OCI-LY1 (cell line): ENCODE data around the gene PRR16.

Experiments
- EZH2 ChIP-seq: fragments of 200-600 bp; sonication (generic), shearing (Covaris generic); IDR thresholded peaks from 2 replicates; pipeline ENCODE4 v1.8.0; 2017; ENCODE audit warnings: borderline replicate concordance, mixed run types, mild to moderate bottlenecking, antibody characterized with exemption, low read length, moderate library complexity, mixed read lengths
- TF ChIP-seq, protein P1 (sequence below): fragments of 200-600 bp; sonication (generic), shearing (Covaris generic); IDR thresholded peaks from 2 replicates; pipeline ENCODE4 v1.5.1; 2017; ENCODE audit warnings: mild to moderate bottlenecking, antibody characterized with exemption, low read length, moderate library complexity, mixed read lengths

DNA sequence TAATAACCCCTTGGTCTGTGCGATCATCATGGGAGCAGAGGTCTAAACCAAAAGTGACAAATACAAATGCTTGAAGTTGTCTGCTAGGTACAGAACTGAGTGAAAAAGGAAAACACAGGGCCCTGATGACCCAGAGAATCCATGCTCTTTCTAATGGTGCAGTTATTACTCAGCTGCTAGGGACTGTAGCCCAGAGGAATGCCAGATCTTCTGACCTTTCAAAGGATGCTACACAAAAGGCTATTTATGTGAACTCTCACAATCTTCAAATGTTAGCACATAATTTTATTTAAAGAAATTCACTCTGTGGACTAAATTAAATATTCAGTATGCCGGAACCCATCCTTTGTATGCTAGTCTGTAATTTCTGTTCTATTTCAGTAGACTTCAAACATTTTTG lies 79.9 kb downstream of the PRR16 start:
- TF ChIP-seq, protein P1, sequence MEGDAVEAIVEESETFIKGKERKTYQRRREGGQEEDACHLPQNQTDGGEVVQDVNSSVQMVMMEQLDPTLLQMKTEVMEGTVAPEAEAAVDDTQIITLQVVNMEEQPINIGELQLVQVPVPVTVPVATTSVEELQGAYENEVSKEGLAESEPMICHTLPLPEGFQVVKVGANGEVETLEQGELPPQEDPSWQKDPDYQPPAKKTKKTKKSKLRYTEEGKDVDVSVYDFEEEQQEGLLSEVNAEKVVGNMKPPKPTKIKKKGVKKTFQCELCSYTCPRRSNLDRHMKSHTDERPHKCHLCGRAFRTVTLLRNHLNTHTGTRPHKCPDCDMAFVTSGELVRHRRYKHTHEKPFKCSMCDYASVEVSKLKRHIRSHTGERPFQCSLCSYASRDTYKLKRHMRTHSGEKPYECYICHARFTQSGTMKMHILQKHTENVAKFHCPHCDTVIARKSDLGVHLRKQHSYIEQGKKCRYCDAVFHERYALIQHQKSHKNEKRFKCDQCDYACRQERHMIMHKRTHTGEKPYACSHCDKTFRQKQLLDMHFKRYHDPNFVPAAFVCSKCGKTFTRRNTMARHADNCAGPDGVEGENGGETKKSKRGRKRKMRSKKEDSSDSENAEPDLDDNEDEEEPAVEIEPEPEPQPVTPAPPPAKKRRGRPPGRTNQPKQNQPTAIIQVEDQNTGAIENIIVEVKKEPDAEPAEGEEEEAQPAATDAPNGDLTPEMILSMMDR, result no peak
- TF ChIP-seq EZH2, result no peak
